GM19099 (cell line): ENCODE data around the gene C16orf92.

Experiments
- POLR2A ChIP-seq: IDR thresholded peaks from 3 replicates; pipeline ENCODE4 v1.6.1; 2011; ENCODE audit warnings: low read depth; ENCODE audit not compliant: insufficient read length; ENCODE audit errors: extremely low read depth

The C16orf92 gene

DNA sequence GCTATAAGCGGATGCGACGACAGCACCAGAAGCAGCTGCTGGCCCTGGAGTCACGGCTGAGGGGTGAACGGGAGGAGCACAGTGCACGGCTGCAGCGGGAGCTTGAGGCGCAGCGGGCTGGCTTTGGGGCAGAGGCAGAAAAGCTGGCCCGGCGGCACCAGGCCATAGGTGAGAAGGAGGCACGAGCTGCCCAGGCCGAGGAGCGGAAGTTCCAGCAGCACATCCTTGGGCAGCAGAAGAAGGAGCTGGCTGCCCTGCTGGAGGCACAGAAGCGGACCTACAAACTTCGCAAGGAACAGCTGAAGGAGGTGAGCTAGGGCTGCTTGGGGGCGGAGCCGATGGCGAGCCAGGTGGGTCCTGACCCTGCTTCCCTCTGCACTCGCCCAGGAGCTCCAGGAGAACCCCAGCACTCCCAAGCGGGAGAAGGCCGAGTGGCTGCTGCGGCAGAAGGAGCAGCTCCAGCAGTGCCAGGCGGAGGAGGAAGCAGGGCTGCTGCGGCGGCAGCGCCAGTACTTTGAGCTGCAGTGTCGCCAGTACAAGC is 37.7 kb upstream of the C16orf92 start:
- TF ChIP-seq POLR2A, result no peak

DNA sequence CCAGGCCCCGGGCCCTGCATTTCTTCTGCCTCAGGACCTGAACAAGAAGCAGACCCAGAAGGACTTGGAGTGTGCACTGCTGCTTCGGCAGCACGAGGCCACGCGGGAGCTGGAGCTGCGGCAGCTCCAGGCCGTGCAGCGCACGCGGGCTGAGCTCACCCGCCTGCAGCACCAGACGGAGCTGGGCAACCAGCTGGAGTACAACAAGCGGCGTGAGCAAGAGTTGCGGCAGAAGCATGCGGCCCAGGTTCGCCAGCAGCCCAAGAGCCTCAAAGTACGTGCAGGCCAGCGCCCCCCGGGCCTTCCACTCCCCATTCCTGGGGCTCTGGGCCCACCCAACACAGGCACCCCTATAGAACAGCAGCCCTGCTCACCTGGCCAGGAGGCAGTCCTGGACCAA is 36.8 kb upstream of the C16orf92 start:
- no peak for TF ChIP-seq POLR2A

DNA sequence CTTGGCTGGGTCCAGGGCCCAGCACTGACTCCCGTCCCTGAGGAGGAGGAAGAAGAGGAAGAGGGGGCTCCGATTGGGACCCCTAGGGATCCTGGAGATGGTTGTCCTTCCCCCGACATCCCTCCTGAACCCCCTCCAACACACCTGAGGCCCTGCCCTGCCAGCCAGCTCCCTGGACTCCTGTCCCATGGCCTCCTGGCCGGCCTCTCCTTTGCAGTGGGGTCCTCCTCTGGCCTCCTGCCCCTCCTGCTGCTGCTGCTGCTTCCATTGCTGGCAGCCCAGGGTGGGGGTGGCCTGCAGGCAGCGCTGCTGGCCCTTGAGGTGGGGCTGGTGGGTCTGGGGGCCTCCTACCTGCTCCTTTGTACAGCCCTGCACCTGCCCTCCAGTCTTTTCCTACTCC is 36.1 kb upstream of the C16orf92 start:
- TF ChIP-seq POLR2A, result no peak

DNA sequence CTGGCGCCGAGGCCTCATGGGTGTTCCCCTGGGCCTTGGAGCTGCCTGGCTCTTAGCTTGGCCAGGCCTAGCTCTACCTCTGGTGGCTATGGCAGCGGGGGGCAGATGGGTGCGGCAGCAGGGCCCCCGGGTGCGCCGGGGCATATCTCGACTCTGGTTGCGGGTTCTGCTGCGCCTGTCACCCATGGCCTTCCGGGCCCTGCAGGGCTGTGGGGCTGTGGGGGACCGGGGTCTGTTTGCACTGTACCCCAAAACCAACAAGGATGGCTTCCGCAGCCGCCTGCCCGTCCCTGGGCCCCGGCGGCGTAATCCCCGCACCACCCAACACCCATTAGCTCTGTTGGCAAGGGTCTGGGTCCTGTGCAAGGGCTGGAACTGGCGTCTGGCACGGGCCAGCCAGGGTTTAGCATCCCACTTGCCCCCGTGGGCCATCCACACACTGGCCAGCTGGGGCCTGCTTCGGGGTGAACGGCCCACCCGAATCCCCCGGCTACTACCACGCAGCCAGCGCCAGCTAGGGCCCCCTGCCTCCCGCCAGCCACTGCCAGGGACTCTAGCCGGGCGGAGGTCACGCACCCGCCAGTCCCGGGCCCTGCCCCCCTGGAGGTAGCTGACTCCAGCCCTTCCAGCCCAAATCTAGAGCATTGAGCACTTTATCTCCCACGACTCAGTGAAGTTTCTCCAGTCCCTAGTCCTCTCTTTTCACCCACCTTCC is 35.5 kb upstream of the C16orf92 start:
- TF ChIP-seq POLR2A, result no peak

DNA sequence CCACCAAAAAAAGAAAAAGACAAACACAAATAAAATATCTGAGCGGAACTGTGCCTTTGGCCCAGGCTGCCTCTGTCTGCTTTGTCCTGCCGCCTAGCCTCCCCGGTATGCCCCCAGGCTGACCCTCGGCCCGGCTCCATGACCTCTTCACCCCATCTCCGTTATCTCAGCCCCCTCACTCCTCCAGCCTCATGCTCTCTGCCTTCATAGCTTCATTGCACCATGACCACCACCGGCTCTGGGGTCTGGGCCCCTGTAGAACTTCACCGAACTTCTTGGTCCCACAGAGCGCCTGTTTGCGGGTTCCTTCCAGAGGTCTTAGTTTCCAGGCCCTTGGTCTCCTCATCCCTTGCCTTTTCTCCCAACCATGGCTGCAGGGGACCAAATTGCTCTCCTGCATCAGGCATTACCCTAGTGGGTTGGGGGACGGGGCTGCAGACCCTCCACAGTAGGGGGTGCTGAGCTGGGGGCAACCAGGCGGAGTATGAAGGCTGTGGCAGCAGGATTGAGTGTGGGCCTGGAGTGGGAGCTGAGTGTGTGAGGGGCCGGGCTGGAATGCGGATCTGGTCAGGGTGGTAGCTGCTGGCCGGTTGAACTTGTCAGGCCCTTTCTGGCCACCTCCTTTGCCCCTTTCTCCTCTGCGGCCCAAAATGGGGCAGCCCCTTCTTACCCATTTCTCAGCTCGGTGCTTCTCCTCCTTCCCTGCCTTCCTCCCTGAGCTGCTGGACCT is 34.5 kb upstream of the C16orf92 start:
- no peak for TF ChIP-seq POLR2A

DNA sequence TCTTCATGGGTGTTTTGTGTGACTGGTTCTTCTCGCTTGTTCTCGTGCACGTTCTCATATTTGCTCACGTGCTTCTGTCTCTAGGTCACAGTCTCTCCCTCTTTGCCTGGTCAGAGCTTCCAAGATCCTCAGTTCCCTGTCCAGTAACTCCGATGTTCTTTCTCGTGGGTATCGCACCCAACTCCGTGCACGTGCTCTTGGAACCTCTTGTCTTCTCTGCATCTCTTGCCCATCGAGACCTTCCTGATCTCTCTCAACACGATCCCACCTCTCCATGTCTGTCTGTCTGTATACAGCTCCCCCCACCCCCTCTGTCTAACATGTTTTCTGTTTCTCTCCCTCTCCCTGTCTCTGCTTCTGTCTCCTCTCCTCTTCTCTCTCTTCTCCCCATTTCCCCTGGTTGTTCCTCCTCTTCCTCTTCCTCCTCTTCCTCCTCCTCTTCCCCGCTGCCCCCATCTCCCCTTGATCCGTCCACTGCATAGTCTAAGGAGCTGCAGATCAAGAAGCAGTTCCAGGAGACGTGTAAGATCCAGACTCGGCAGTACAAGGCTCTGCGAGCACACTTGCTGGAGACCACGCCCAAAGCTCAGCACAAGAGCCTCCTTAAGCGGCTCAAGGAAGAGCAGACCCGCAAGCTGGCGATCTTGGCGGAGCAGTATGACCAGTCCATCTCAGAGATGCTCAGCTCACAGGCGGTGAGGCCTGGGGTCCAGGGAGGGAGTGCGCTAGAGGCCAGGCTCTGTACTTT is 33.7 kb upstream of the C16orf92 start:
- no peak for TF ChIP-seq POLR2A

DNA sequence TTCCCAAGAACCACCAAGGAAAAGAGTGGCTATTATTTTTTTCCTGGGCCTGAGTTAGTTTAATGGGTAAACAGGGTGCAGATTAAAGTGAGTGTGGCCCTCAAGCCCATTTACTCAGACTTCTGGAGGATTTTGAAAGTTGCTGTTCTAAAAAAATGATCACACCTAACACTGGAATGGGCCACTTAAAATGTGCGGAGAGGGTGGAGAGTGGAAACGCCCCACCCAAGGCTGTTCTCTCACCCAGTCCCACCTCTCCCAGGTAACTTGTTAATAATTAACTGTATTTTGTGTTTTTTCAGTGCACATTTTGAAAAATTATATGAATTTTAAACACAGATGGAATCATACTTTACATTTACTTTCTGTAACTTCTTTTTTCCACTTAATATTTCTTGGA is 33.0 kb upstream of the C16orf92 start:
- no peak for TF ChIP-seq POLR2A

DNA sequence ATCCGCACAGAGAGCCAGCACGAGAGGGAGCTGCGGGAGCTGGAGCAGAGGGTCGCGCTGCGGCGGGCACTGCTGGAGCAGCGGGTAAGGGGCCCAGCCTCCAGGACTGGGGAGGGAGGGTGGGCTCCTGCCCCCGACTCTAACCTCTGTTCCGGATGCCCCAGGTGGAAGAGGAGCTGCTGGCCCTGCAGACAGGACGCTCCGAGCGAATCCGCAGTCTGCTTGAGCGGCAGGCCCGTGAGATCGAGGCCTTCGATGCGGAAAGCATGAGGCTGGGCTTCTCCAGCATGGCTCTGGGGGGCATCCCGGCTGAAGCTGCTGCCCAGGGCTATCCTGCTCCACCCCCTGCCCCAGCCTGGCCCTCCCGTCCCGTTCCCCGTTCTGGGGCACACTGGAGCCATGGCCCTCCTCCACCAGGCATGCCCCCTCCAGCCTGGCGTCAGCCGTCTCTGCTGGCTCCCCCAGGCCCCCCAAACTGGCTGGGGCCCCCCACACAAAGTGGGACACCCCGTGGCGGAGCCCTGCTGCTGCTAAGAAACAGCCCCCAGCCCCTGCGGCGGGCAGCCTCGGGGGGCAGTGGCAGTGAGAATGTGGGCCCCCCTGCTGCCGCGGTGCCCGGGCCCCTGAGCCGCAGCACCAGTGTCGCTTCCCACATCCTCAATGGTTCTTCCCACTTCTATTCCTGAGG is 32.0 kb upstream of the C16orf92 start:
- TF ChIP-seq POLR2A, result no peak

DNA sequence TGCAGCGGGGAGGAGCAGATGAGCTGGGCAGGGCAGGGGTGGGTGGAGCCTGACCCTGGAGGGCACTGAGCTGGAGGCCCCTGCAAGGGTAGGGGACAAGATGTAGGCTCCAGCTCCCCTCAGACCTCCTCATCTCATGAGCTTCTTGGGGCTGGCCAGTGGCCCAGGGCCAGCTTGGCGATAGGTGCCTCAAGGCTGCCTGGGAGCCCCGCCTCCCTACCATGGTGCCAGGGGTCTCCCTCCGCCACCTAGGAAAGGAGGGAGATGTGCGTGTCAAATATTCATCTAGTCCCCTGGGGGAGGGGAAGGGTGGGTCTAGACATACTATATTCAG is 31.5 kb upstream of the C16orf92 start:
- TF ChIP-seq POLR2A, result no peak

DNA sequence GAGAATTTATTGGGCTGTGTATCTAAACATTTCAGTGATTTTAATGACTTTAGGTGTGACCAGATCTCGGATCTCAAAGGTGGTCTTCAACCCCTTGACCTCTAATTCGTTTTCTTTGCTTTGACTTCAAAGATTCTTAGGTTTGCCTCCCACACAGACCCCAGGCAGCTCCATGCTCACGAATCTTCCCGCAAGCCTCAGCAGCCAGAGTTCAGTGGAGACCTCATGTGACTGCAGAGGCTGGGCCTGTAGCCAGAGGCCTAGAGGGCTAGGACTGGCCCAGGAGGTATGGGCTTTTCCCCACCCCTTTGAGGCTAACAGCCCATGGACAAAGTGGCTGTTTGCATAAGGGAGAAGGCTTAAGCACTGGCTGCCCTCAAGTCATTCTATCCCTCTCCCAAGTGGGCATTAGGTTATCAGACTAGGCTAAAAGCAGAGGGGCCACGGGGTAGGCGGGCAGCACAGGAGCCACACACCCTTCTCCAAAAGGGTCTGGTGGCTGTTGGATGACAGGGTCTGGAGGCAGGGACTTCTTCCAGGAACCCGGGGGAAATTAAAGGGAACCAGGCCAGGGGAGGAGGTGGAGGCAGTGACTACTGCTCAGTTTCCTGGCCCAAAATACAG is 30.5 kb upstream of the C16orf92 start:
- TF ChIP-seq POLR2A, result peak; percentile 0

DNA sequence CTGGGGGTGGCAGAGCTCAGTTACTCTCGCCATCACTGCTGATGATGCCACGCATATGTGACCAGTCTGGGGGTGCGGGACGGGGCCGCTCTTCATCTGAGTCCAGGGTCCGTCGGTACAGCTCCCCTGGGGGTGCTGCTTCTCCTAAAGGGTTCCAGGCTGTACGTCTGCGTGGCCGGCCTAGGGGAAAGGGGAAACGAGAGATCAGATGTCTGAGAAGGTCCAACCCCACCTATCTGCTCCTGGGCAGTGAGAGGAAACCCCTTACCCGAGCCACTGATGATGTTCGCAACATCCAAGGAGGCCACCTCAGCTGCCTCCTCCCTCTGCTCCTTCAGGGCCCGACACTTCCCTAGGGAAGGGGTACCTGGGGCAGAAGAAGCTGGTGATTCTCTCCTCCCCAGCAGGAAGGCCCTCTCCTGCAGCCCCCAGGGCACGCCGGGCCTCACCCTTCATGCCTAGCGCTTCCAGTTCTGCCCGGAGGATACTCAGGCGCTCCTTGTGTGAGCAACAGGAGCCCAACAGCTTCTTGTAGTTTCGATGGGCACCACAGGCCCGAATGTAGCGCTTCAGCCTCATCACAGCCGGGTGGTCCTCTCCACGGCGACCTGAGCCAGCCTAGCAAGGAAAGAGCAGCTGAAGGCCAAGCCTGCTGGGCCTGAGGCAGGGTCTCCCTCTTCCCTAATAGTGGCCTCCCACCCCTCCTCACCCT is 29.7 kb upstream of the C16orf92 start:
- TF ChIP-seq POLR2A, result no peak

DNA sequence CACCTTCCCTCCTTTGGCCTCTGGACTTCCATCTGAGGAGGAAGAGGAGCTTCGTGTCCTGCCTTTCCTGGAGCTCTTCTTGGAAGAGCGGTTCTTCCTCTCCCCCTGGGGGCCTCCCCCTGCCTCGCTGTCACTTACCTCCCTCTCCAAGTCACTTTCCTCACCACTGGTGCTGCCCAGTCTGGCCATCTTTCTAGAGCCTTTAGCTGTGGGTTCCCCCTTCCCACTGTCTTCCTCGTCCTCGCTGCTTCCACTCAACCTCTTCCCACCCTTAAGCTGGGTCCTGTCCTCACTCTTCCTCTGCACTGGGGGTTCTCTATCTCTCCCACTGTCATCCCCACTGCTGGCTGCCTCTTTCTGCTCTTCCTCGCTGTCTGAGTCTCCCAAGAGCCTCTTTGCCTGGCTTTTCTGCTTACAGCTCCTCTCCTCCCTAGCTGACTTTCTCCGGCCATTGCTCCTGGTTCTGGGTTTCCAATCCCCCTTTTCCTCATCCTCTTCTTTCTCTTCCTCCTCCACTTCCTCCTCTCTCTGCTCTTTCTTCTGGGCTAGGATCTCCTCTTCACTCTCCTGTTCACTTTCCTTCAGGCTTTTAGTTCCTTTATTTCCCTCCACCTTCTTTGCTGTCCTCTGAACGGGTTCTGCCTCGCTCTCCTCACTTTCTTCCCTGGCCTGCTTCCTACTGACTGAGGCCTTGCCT is 28.9 kb upstream of the C16orf92 start:
- TF ChIP-seq POLR2A, result no peak

DNA sequence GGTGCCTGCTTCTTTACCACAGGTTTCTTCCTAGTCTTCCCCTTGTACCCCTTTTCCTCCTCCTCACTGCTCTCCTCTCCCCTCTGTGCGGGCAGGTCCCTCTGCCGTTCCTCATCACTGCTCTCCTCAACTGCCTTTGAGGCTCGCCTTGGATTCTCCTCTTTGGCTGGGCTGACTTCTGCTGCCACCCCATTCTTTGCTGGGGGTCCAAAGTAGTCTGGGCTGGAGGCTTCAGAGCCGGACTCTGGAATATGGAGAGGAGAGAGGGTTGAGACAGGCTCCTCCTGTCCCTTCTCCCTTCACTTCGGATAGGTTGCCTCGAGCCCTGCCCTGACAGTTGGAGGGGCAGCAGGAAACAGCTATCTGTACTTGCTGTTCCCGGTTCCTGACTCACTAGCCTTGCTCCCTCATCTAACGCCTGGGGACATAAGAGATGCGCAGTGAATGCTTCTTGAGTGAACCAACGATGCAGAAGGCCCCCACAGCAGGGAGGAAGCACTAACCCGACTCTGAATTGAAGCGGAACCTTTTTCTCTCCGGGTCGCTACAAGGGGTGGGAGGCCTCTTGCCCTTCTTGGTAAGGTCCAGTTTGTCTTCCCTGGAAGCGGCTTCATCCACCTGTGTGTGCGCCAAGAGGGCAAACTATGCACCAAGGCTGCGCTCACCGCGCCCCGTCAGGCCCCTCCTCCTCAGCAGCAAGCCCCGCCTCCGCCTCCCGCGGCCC is 28.2 kb upstream of the C16orf92 start:
- TF ChIP-seq POLR2A, result no peak

DNA sequence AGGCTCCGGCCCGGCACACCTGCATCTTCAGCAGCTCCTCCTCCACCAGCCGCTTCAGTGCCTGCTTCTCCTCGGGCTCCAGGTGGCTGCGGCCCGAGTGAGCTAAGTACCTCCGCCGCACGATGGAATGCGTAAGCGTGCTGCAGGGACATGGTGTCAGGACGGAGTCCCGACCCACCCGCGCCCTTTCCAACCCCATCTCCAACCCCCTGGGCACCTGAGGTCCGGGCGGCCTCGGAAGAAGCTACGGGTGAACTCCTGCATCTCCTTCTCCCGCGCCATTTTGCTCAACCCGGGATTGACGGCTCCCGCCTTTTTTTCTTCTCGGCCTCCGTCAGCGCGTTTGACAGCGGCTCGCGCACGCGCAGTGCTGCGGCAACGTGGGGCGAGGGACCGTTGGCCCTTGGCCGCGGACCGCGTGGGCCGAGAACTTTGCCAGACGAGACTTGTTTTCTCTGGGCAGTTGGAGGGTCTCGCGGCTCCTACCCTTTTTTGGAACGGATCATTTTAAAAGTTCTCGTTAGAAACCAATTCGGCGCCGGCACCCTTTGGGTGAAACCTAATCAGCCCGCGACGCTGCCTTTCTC is 27.6 kb upstream of the C16orf92 start, which contains the start of gene HIRIP3:
Gene HIRIP3 (minus strand): TSS at position 294 of the 587 bp plus-strand sequence. CDS start 12 bp downstream, at position 282.
- TF ChIP-seq POLR2A, result peak; percentile 62
